Stimulated activated naive CD8-positive, alpha-beta T cell treated with anti-CD3 and anti-CD28 coated beads, Interleukin-15, Interleukin-2, amounts not matched to agents 100 U/mL and 50 U/mL, for 24 hours (primary cell): ENCODE measurements around the gene ILDR2.

Experiments
- ATAC-seq: fragments of 150-1000 bp; cut with Tn5 transposase; one replicate; pipeline ENCODE4 v1.10.0; 2021
- DNase-seq: peaks from one replicate; pipeline ENCODE4 v3.0.0; 2021

ILDR2 gene, protein sequence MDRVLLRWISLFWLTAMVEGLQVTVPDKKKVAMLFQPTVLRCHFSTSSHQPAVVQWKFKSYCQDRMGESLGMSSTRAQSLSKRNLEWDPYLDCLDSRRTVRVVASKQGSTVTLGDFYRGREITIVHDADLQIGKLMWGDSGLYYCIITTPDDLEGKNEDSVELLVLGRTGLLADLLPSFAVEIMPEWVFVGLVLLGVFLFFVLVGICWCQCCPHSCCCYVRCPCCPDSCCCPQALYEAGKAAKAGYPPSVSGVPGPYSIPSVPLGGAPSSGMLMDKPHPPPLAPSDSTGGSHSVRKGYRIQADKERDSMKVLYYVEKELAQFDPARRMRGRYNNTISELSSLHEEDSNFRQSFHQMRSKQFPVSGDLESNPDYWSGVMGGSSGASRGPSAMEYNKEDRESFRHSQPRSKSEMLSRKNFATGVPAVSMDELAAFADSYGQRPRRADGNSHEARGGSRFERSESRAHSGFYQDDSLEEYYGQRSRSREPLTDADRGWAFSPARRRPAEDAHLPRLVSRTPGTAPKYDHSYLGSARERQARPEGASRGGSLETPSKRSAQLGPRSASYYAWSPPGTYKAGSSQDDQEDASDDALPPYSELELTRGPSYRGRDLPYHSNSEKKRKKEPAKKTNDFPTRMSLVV

DNA sequence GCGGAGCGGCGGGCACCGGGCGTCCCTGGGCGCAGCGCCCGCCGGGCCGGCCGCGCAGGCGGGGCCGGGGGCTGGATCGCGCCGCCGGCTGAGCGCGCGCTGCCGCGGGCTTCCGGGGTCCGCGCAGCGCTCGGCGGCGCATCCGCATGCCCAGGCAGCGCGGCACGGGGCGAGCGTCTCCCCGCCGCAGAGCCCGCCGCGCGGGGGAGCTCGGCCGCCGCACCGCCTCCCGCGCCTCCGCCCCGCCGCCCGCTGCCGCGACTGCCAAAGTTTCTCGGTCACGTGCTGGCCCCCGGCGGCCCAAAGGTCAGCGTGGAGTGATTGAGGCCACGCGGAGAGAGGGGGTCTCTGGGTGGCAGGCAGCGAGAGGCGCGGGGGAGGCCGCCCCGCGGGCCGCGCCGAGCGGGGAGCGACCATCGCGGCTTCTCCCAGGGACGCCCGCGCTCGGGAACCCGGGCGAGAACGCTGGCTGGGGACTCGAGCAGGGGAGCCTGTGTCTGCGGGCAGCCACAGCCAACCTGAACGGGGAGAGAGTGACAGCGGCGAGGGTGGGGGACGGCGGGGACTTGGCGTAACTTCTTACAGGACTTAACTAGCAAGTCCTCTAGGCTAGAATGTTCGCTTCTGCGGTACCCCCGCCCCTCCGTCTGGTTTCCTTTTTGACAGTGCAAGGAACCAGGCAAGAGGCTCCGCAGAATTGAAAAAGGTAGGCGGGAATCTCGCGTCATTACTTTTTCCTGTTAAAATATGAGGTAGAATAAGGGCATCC lies at the start of gene ILDR2:
Gene ILDR2, minus strand, starts transcription at position 180 of the 769 bp plus-strand sequence. CDS start 272 bp downstream, outside the sequence.
- ATAC-seq, result peak; percentile 70
- peak; percentile 71 for DNase-seq

DNA sequence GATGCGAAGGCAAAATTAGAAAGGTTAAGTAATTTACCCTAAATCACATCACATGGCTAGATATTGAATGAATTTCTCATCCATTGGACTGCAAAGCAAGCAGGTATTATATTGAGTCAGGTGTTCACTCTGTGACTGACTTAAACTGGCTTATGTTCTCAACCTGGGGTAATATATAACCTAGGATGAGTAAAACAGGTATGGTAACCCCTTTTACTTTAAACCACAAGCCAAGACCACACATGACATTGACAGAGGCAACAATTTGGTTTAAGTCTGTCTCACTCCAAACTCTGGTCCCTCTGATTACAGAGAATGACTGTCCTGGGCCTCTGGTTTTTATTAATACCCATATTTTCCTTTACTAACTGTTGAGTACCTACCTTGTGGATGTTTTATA lies 47.0 kb upstream of the ILDR2 start:
- no peak for ATAC-seq

DNA sequence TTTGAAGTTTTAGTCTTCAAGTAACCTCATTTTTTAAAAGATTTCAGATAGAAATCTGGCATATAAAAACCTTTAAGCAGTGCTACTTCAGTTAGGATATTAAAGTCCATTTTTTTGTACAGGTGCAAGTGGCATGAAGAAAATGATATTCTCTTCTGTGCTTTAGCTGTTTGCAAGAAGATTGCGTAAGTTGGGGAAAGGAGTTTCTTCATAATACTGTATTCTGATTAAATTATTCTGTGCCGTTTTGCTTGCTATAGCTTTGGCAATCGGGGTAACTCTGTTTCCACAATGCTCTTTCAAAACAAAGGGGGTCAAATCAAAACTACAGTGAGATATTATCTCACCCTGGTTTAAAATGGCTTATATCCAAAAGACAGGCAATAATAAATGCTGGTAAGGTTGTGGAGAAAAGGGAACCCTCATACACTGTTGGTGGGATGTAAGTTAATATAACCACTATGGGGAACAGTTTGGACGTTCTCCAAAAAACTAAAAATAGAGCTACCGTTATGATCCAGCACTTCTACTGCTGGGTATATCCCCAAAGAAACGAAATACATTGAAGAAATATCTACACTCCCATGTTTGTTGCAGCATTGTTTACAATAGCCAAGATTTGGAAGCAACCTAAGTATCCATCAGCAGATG lies 40.9 kb upstream of the ILDR2 start:
- ATAC-seq (no peak), DNase-seq (no peak)

More for the DNA sequence above, 47.0 kb upstream of the ILDR2 start:
- no peak for DNase-seq

DNA sequence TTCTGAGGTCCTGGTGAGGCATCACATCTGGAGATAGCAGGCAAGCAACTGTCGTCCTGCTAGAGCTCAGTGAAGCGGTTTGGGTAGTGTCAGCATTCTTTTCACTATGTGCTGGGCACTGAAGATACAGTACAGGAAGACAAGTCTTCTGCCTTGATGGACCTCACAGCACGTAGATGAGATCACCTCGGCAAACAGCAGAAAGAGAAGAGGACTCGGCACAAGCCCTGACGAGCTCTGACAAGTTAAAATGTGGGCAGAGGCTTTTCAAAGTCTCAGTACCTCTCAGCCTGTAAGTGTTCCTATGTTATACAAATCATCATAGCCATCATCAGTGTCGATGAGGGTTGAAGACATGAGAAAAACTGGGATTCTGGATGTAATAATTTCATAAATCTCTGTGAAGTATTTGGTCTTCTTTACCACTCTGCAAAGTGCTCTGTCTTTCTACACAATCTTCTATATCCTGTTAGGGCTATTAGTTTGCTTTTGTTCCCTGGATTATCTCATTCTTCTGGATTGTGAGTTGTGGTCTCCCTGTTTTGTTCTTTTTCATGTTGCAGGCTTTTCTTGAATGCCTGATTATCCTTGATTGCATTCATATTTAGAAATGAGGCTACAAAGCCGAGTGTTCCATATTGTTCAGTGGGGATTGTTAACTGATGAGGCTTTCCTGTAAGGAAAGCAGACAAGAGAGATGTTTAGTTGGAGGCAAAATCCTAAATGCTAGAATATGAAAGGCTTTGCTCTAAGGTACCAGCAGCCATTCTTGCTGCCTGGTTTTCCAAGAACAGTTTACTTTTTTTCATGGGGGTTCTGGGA lies 38.0 kb upstream of the ILDR2 start:
- ATAC-seq (no peak), DNase-seq (no peak)

DNA sequence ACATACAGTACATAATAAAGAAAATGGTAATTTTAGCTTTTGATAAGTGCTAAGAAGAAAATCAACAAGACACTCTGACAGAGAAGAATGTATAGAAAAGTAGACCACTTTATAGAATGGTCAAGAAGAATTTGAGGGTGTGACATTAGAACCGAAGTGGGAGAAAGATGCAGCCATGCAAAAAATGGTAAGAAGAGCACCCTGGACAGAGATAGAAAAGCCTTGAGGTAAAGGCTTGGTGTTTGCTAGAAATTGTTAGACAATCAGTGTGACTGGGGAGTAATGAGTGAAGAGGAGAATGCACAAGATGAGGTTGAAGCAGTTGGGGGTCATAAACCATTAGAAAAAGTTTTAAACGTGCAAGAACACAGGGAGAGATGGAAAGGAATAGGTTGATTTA lies 37.2 kb upstream of the ILDR2 start:
- ATAC-seq, result no peak
- DNase-seq, result no peak

DNA sequence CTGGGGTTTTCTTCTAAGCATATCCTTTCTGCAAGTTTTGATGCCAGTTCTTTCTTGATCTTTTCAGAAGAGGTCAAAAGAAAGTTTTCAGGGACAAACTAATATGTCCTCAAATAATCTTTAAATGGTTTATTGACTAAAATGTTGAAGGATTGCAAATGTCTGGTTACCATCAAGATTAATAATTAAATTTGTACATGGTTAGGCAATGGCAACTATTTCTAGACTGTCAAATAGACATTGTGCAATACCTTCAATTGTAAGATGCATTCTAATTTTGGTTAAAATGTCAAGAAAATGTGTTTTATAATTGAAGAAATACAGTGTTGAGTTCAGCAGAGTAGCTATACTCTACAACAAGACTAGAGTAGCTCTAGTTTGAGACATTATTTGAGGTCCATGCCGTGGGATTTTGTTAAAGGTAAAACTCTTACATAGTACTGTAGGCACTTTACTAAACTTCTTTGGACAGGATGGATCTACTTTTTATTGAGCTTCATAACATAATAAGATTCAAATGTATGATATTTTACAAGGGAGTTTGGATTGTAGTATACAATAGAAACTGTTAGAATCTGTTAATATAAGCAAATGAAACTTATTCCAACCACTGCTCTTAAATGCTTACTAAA lies 36.3 kb upstream of the ILDR2 start:
- ATAC-seq (no peak), DNase-seq (no peak)

DNA sequence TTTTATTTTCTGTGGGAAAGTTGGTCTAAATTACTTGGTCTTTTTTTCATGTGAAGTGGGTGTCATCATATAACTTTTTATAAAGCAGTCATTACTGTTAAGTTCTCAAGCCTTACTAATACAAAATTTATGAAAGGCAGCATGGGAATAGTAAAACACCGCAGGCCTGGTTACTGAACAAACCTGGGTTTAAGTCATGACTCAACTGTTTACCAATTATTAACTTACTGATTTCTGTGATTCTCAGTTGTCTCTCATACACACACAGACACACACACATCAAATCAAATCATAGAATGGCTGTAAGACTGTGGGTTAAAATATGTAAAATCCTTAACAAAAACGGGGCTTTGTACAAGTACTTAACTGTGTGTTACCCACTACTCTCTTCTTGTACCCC lies 28.4 kb upstream of the ILDR2 start:
- no peak for ATAC-seq

DNA sequence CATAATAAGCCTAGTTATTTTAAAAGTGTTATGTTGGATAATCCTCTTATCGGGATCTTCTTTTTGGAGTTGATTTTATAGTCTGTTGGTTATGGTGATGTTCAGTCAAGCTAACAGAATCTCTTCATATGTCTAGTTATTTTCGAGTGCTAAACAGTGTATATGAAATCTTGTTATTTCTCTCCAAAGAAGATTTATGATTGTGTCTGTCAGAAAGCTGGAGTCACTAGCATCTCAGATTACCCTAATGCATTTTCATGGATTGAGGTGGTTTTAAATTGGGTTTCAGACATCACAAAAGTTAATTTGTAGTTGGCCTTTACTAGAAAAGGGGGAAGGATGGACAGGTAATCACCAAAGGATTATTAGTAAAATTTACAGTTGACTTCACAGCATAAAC lies 27.0 kb upstream of the ILDR2 start:
- ATAC-seq (no peak), DNase-seq (no peak)

More for the DNA sequence above, 28.4 kb upstream of the ILDR2 start:
- DNase-seq, result no peak

DNA sequence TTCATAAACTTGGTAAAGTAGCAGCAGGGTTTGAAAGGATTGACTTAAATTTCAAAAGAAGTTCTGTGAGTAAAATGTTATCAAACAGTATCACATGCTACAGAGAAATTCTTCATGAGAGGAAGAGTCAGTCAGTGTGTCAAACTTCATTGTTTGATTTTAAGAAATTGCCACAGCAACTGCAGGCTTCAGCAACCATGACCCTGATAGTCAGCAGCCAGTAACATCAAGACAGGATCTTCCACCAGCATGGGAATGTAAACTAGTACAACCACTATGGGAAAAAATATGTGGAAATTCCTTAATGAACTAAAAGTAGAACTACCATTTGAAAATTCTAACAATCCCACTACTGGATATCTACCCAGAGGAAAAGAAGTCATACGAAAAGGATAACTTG lies 25.2 kb upstream of the ILDR2 start:
- ATAC-seq, result no peak
- DNase-seq, result no peak

DNA sequence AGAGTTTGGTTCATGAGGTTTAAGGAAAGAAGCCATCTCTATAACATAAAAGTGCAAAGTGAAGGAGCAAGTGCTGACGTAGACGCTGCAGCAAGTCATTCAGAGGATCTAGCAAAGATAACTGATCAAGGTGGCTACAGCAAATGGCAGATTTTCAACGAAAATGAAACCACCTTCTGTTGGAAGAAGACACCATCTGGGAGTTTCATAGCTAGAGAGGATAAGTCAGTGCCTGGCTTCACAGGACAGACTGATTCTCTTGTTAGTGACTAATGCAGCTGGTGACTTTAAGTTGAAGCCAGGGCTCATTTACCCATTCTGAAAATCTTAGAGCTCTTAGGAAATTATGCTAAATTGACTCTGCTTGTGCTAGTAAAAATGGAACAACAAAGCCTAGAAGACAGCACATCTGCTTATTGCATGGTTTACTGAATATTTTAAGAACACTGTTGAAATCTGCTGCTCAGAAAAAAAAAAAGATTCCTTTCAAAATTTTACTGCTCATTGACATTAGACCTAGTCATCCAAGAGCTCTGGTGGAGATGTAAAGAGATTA lies 24.2 kb upstream of the ILDR2 start:
- peak; percentile 52 for ATAC-seq
- no peak for DNase-seq

DNA sequence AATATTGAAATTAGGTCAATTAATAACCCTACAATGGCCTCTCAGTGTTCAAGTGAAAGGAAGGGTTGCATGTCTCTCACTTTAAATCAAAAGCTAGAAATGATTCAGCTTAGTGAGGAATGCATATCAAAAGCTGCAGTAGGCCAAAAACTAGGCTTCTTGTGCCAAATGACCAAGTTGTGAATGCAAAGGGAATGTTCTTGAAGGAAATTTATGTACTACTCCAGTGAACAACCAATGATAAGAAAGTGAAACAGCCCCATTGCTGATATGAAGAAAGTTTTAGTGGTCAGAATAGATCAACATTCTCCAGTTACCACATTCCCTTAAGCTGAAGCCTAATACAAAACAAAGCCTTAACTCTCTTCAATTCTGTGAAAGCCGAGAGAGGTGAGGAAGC lies 23.7 kb upstream of the ILDR2 start:
- ATAC-seq (no peak), DNase-seq (no peak)

DNA sequence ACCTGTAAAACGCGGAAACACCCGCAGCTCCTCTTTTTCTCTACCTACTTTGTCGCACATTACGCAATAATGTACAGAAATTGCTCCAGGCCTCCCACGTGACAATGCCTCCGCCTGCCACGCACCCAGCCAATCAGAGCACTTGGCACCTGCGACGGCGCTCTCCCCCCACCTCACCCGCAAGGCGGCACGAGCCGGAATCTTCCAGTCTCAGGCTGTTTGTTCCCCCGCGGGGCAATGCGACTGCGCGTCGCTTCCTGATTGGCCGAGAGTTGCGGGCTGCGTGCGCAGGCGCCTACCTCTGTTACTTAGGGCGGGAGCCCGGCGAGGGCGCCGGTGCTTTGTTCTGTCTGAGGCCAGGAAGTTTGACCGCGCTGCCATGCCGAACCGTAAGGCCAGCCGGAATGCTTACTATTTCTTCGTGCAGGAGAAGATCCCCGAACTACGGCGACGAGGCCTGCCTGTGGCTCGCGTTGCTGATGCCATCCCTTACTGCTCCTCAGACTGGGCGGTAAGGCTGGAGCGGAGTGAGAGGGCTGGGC lies 13.7 kb upstream of the ILDR2 start, which contains the start of gene MAEL:
Gene MAEL, plus strand, starts transcription at position 307 of the 542 bp plus-strand sequence. Its CDS starts 73 bp downstream, at position 380.
- DNase-seq, result no peak
- ATAC-seq, result no peak

DNA sequence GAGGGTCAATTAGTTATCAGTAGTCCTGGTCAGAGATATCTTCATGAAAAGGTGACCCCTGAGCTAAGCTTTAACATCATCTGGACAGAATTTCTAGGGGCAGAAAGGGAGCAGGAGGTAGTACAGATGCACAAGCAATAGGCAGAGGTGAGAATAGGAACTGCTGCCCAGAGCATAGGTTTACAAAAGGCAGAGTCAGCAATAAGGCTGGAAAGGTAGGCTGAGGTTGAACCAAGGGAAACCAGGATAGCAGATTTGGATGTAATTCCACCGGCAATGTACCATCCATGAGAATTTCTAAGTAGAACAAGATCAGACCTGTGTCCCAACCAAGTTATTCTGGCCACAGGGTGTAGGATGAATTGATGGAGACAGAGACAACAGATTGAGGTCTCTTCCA lies 6.2 kb upstream of the ILDR2 start:
- ATAC-seq, result no peak
- DNase-seq, result no peak

DNA sequence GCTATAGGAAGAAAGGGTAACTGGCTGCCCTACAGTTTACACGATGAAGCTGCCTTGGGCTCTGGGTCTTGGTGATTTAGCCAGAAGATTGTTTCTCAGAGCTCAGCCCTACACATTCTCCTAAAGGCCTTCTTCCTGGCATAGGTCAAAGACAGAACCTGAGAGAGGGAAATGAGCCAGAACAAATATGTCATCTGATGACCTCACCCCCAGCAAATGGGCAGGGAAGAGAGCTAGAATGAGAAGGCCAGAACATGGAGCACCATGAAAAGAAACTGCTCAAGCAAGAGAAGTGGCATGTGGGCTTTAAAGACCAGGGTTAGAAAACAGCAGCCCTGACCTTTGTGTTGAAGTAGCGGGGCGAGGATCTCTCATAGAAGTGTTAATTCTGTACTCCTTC lies 5.5 kb upstream of the ILDR2 start:
- no peak for ATAC-seq
- no peak for DNase-seq

DNA sequence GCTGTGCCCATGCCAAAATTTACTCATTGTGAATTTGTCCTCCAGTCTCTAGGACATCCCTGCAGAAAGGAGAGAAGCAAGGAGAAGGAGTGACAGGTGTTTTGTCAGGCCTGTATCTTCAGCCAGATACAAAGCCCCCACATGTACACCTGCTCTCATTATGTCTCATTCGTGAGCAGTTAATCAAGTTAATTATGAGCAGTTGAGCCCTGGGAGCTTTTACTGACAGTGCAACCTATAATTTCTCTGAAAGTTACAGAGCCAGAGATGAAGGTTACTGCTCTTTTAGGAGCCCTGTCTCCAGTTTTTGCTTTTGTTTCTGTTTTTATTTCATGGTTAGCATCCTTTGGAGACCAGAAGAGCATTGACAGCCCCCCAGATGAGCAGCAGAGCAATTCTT lies 5.0 kb upstream of the ILDR2 start:
- ATAC-seq (no peak), DNase-seq (no peak)

DNA sequence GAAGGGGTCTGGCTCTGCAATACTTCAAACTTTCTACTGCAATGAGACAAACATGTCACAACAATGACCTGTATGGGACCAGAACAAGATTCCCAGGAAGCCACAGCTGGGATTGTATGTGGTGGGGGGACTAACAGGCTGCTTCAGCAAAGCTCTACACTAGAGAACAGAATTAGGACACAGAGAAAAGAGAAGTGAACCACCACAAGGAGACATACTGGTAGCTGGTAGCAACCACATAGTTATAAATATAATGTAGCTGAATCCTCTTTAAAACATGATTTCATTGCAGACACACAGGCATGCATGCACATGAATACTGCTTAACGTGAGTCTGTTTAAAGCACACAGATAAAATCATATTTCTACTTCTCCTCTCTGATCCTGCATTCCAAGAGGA lies 3.5 kb upstream of the ILDR2 start:
- DNase-seq (no peak), ATAC-seq (no peak)

DNA sequence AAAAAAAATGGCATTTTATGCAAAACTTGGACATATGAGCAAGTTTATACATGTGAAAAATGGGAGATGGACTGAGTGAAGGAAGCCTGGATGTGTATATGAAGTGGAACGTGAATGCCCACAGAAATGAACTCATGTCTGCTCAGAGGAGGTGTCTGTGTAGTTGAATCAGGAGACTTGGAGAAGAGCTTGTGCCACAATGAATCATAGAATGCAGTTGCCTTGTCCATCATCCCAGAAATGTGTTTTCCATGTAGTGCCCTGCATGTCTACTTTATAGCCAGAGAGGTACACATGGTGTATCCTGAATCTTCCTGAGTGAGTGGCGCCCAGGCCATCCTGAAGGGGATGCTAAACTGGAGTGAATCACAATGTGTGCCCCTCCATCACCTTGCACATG lies 2.6 kb upstream of the ILDR2 start:
- DNase-seq (no peak), ATAC-seq (no peak)

DNA sequence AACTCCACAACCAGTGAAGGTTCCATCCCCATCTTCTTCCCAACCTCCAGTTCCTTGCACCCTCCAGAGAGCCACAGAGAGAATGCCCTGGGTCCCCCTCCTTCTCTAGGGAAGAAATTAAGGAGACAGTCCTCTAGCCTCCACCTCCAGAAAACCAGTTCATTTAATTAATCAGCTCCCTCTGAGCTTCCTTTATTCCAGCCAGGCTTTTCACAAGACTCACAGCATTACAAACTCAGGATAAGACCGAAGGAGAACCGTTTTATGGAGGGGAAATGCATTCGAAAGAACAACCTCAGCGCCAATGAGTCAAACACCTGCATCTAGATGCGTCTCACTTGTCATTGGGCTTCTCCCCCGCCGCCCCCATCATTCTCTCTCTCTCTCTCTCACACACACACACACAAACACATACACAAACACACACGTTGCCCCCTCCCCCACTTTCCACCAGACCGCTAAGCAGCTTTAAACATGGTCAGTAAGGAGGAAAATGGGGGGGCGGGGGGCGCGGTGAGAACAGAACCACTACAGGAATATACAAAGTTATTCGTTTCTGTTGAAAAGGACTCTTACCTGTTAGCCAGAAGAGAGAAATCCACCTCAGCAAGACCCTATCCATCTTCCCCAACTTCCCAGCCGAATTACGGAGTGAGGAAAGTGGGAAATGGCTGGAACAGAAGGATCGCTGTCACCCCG lies 544 bp downstream of the ILDR2 start:
- ATAC-seq (peak; percentile 17), DNase-seq (peak; percentile 40)

DNA sequence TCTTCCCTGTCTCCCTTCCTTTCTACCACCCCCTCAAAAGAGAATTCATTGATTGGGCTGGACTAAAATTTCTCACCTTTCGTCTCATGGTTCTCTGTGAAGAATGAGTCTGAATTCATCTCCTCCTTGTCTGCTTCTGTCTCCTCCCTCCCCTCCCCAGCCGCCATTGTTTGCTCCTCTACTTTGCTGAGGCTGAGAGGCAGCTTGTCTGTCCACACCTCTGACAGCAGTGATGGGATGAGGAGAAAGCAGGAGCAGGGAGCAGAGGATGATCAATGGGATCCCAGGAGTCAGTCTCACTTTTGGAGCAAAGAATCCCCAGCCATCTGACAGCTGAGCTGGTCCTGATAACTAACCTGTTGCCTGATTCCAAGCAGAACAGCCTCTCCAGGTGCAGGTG lies 2.5 kb downstream of the ILDR2 start:
- no peak for ATAC-seq

DNA sequence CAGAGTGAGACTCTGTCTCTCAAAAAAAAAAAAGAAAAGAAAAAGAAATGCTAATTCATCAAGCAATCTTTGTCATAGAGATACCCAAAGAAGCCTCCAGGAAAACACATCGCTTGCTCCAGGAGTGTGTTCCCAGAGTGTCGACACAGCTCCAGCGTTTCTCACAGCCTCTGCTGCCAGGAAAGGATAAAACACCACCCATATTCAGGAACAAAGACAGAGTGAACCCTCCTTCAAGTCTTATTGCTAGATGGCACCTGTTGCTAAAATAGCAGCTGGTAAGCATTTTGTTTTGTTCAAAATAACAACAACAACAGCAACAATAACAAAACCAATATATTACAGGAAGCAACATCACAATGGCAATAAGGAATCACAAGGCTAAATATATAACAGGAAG lies 3.1 kb downstream of the ILDR2 start:
- ATAC-seq, result no peak
- no peak for DNase-seq

More for the DNA sequence above, 2.5 kb downstream of the ILDR2 start:
- DNase-seq, result no peak
